ENCODE measurements around the gene TMEM108.

Gene TMEM108

GRCh38 chr3:133137042-133137996 is 99.1 kb downstream of the TMEM108 start:
- H3K4me3 Mint-ChIP-seq, result no peak overlapping the region
- DNase-seq (ENCODE audit: low spot score), result no peak
- H3K9me3 Mint-ChIP-seq, result no peaks in the 10 kb centered on the region
- no peak overlapping the region for H3K27ac Mint-ChIP-seq
- no peaks in the 10 kb centered on the region for H3K36me3 Mint-ChIP-seq (ENCODE audit: low read depth)
- peaks cover 2% of the 10 kb centered on the region for H3K27me3 Mint-ChIP-seq (ENCODE audit: low read depth)
- H3K4me1 Mint-ChIP-seq (ENCODE audit: low read depth), result no peaks in the 10 kb centered on the region

GRCh38 chr3:133138017-133138416 is 99.8 kb downstream of the TMEM108 start:
- Mint-ChIP-seq H3K4me3 (no peak overlapping the region), H3K36me3 (ENCODE audit: low read depth) (no peaks in the 10 kb centered on the region), H3K4me1 (ENCODE audit: low read depth) (no peaks in the 10 kb centered on the region), H3K27ac (no peak overlapping the region), H3K27me3 (ENCODE audit: low read depth) (no peaks in the 10 kb centered on the region), H3K9me3 (no peaks in the 10 kb centered on the region)
- no peak for DNase-seq (ENCODE audit: low spot score)

- no peaks in the 10 kb centered on the region for H3K36me3 Mint-ChIP-seq (ENCODE audit: low read depth)
Observed at GRCh38 chr3:133152056-133152455, 113.9 kb downstream of the TMEM108 start.

GRCh38 chr3:133152681-133153220 is 114.6 kb downstream of the TMEM108 start:
- Mint-ChIP-seq H3K4me3 (no peak overlapping the region), H3K27me3 (ENCODE audit: low read depth) (peaks cover 2% of the 10 kb centered on the region), H3K36me3 (ENCODE audit: low read depth) (no peaks in the 10 kb centered on the region), H3K9me3 (peaks cover 4% of the 10 kb centered on the region), H3K27ac (no peak overlapping the region), H3K4me1 (ENCODE audit: low read depth) (no peaks in the 10 kb centered on the region)
- DNase-seq (ENCODE audit: low spot score), result no peak

More at GRCh38 chr3:133152056-133152455, 113.9 kb downstream of the TMEM108 start:
- peaks cover 4% of the 10 kb centered on the region for H3K9me3 Mint-ChIP-seq
- DNase-seq (ENCODE audit: low spot score), result no peak
- no peak overlapping the region for H3K4me3 Mint-ChIP-seq
- H3K27me3 Mint-ChIP-seq (ENCODE audit: low read depth), result peaks cover 2% of the 10 kb centered on the region
- H3K27ac Mint-ChIP-seq, result no peak overlapping the region
- H3K4me1 Mint-ChIP-seq (ENCODE audit: low read depth), result no peaks in the 10 kb centered on the region

GRCh38 chr3:133153382-133153781 is 115.2 kb downstream of the TMEM108 start:
- Mint-ChIP-seq H3K4me3 (no peak overlapping the region), H3K27me3 (ENCODE audit: low read depth) (peaks cover 2% of the 10 kb centered on the region), H3K4me1 (ENCODE audit: low read depth) (no peaks in the 10 kb centered on the region), H3K27ac (no peak overlapping the region), H3K36me3 (ENCODE audit: low read depth) (no peaks in the 10 kb centered on the region), H3K9me3 (peaks cover 4% of the 10 kb centered on the region)
- no peak for DNase-seq (ENCODE audit: low spot score)

GRCh38 chr3:133157716-133158115 is 119.5 kb downstream of the TMEM108 start:
- peaks cover 4% of the 10 kb centered on the region for H3K9me3 Mint-ChIP-seq
- H3K36me3 Mint-ChIP-seq (ENCODE audit: low read depth), result no peaks in the 10 kb centered on the region
- no peaks in the 10 kb centered on the region for H3K27me3 Mint-ChIP-seq (ENCODE audit: low read depth)

GRCh38 chr3:133158686-133159085 is 120.5 kb downstream of the TMEM108 start:
- no peaks in the 10 kb centered on the region for H3K27me3 Mint-ChIP-seq (ENCODE audit: low read depth)

More at GRCh38 chr3:133157716-133158115, 119.5 kb downstream of the TMEM108 start:
- Mint-ChIP-seq H3K4me3 (no peak overlapping the region), H3K27ac (no peak overlapping the region), H3K4me1 (ENCODE audit: low read depth) (no peaks in the 10 kb centered on the region)
- no peak for DNase-seq (ENCODE audit: low spot score)

GRCh38 chr3:133159498-133160475 is 121.6 kb downstream of the TMEM108 start:
- H3K4me3 Mint-ChIP-seq, result no peak overlapping the region
- H3K27ac Mint-ChIP-seq, result no peak overlapping the region

More at GRCh38 chr3:133158686-133159085, 120.5 kb downstream of the TMEM108 start:
- Mint-ChIP-seq H3K36me3 (ENCODE audit: low read depth) (no peaks in the 10 kb centered on the region), H3K27ac (no peak overlapping the region), H3K9me3 (peaks cover 4% of the 10 kb centered on the region), H3K4me1 (ENCODE audit: low read depth) (no peaks in the 10 kb centered on the region), H3K4me3 (no peak overlapping the region)
- DNase-seq (ENCODE audit: low spot score), result no peak

GRCh38 chr3:133161656-133162055 is 123.5 kb downstream of the TMEM108 start:
- Mint-ChIP-seq H3K9me3 (no peaks in the 10 kb centered on the region), H3K27ac (no peak overlapping the region), H3K4me1 (ENCODE audit: low read depth) (no peaks in the 10 kb centered on the region), H3K4me3 (no peak overlapping the region), H3K27me3 (ENCODE audit: low read depth) (no peaks in the 10 kb centered on the region), H3K36me3 (ENCODE audit: low read depth) (no peaks in the 10 kb centered on the region)
- no peak for DNase-seq (ENCODE audit: low spot score)

More at GRCh38 chr3:133159498-133160475, 121.6 kb downstream of the TMEM108 start:
- Mint-ChIP-seq H3K4me1 (ENCODE audit: low read depth) (no peaks in the 10 kb centered on the region), H3K36me3 (ENCODE audit: low read depth) (no peaks in the 10 kb centered on the region), H3K9me3 (peaks cover 4% of the 10 kb centered on the region), H3K27me3 (ENCODE audit: low read depth) (no peaks in the 10 kb centered on the region)
- no peak for DNase-seq (ENCODE audit: low spot score)

- Mint-ChIP-seq H3K4me1 (ENCODE audit: low read depth) (no peaks in the 10 kb centered on the region), H3K9me3 (no peaks in the 10 kb centered on the region), H3K4me3 (no peak overlapping the region), H3K36me3 (ENCODE audit: low read depth) (no peaks in the 10 kb centered on the region), H3K27ac (no peak overlapping the region), H3K27me3 (ENCODE audit: low read depth) (no peaks in the 10 kb centered on the region)
- no peak for DNase-seq (ENCODE audit: low spot score)
Observed at GRCh38 chr3:133162265-133162664, 124.1 kb downstream of the TMEM108 start.

- DNase-seq (ENCODE audit: low spot score), result no peak
- Mint-ChIP-seq H3K27ac (no peak overlapping the region), H3K4me1 (ENCODE audit: low read depth) (no peaks in the 10 kb centered on the region), H3K27me3 (ENCODE audit: low read depth) (no peaks in the 10 kb centered on the region), H3K9me3 (no peaks in the 10 kb centered on the region), H3K4me3 (no peak overlapping the region), H3K36me3 (ENCODE audit: low read depth) (no peaks in the 10 kb centered on the region)
Observed at GRCh38 chr3:133162670-133163305, 124.6 kb downstream of the TMEM108 start.

GRCh38 chr3:133167340-133168024 is 129.3 kb downstream of the TMEM108 start:
- no peak for DNase-seq (ENCODE audit: low spot score)
- Mint-ChIP-seq H3K27ac (no peak overlapping the region), H3K9me3 (no peaks in the 10 kb centered on the region), H3K27me3 (ENCODE audit: low read depth) (no peaks in the 10 kb centered on the region), H3K4me1 (ENCODE audit: low read depth) (no peaks in the 10 kb centered on the region), H3K36me3 (ENCODE audit: low read depth) (no peaks in the 10 kb centered on the region), H3K4me3 (no peak overlapping the region)

GRCh38 chr3:133168025-133168401 is 129.8 kb downstream of the TMEM108 start:
- Mint-ChIP-seq H3K27me3 (ENCODE audit: low read depth) (no peaks in the 10 kb centered on the region), H3K4me3 (no peak overlapping the region), H3K27ac (no peak overlapping the region), H3K4me1 (ENCODE audit: low read depth) (no peaks in the 10 kb centered on the region), H3K36me3 (ENCODE audit: low read depth) (no peaks in the 10 kb centered on the region), H3K9me3 (no peaks in the 10 kb centered on the region)
- DNase-seq (ENCODE audit: low spot score), result no peak
